HG03575 (cell line): Measurements from ENCODE around the gene SPESP1.

ENCODE experiments used
- ATAC-seq: cut with Tn5 transposase; IDR thresholded peaks from one replicate; pipeline ENCODE4 v1.9.1; 2021; ENCODE audit not compliant: unreplicated experiment, insufficient number of reproducible peaks, low FRiP score; ENCODE audit errors: extremely low read depth

SPESP1 gene

DNA sequence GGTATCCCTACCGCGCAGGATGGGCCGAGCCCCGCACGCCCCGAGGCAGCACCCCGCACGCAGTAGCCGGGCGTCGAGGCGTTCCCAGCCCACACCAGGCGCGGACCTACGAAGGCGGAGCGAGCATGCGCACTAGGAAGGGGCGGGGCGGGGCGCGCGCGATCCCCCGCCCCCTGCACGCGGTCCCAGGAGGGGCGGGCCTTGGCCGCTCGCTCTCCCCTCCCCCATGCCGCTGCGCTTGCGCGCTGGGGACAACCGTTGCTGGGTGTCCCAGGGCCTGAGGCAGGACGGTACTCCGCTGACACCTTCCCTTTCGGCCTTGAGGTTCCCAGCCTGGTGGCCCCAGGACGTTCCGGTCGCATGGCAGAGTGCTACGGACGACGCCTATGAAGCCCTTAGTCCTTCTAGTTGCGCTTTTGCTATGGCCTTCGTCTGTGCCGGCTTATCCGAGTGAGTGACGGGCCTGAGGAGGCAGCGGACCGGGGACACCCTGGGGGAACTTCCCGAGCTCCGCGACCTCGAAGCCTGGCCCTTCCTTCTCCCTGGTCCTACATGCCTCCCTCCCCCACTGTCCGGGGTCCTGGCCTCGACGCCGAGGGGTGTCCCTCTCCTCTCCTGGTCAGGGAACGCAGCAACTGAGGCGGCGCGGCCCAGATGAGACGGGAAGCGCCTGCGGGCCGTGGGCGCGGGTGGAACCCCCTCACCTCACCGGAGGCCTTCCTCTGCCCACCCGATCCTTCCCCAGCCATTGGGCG lies at the start of gene SPESP1:
Gene SPESP1, plus strand, starts transcription at position 258 of the 755 bp plus-strand sequence. Its CDS starts 129 bp downstream, at position 387.
- ATAC-seq, result no peak

DNA sequence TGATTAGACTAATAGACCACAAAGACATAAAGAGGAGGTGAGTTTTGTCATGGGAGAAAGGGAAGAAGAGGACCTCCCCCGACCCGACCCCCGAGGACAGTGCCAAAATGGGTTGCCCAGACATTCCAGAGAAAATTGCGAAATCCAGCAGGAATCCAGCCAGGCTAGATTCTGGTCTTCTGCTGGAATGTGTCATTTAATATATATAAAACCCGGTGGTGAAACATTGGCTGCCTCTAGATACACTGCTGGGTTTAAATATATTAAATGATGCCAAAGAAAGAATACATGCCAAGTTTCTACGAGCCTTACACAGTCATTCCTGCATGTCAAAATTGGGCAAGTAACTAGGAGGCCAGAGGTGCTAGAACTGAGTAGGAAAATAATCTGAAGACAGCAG lies 45.3 kb upstream of the SPESP1 start:
- ATAC-seq, result no peak

DNA sequence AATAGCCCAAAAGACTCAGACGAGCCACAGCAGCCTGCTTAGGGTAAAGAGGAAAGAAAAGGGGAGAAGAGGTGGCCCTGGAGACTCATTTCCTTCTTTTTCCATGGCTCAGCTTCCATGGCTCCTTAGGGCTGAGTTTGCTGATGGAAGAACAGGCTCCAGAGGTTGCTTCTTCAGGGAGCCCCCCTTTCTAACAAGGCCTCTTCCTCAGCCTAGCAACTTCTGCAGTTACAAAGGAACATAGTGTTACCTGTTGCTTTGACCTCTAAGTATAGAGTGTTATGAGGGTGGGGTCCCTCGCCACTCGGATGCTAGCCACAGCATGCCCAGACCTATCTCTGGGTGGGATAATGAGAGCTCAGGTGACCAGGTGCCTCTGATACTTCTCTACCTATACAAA lies 43.2 kb upstream of the SPESP1 start:
- ATAC-seq, result no peak

DNA sequence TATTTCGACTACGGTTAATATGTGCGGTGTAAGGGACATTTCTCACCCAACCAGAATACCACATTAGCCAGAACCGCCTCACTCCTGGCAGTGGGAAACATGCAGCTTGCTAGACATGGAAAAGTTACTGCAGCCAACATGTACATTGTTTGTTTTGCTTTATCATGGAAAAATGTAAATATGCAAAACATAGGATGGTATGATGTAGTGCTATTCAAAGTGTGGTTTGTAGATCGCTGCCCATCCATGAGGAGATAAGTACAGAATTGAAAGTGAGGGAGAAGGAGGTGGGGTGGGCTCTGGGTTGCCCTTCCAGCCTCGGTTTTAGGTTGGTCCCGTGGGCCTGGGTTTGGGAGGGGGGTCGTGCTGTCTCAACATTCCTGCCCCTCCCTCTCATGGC lies 42.5 kb upstream of the SPESP1 start:
- ATAC-seq, result no peak

DNA sequence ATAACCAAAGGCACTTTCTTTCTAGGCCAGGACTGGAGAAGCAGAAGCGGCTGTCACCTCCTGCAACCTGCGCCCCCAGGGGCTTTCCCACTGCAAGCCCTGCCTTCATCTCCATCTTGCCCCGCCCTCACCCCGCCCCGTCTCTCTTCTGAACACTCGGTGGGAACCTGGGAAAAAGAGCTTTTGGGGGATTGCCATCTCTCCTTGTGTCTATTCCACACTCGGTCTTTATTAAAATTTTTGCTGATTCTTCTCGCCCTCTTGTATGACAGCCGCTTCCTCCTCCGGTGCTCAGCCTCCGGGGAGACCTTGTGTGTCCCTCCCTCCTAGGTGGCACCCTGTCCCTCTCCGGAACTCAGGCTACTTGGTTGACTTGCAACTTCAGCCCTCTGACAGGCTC lies 41.9 kb upstream of the SPESP1 start:
- ATAC-seq, result no peak

DNA sequence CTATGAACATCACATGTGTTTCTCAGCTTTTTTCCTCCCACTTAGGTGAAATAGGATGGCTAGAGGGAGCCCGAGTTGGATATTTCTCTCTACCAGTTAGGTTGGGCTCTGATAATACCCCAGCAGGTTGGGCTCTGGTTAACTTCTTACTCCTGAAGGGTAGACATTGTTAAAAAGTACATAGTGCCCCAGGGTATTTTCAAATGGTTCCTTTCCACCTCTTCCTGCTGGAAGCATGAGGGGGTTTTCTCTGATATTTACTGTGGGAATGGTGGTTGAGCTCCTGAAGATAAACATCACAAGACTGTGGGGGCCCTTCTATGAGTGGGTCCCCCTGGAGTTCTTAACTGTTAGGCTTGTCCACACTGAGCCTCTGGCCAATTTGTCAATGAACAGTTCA lies 36.1 kb upstream of the SPESP1 start:
- ATAC-seq, result no peak

DNA sequence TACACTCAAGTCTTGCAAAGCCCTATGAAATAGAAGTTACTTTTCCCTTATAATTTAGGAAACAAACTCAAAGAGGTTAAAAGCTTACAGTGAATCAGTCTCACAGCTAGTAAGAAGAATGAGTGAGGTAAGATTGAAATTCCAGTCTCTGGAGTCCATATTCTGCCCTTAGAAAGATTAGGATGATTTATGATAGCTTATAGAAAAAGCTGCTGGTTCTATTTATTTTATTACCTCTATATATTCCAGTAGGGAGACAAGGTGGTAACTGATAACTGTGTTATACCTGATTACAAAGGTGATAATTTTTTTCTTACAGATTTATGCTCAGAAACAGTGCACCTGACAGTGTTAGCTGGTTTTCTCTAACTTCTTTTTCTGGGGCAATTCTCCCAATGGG lies 34.1 kb upstream of the SPESP1 start:
- no peak for ATAC-seq

DNA sequence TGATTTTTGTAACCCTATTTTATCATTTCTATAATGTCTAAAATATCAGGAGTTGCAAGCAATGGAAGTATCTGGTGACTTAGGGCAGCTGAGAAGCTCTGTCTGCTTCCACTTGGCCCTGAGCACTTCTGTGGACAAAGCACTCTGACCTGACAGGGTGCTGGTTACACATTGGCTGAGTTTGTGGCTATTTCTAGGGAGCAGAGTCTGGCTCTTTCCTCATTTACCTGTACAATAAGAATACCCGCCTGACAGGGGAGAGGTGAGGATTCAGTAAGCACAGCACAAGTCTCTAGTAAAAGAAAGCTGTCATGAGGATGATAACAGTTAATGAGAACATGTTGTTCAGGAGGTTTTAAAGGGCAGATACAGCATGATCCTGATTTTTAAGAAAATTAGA lies 33.3 kb upstream of the SPESP1 start:
- ATAC-seq, result no peak

DNA sequence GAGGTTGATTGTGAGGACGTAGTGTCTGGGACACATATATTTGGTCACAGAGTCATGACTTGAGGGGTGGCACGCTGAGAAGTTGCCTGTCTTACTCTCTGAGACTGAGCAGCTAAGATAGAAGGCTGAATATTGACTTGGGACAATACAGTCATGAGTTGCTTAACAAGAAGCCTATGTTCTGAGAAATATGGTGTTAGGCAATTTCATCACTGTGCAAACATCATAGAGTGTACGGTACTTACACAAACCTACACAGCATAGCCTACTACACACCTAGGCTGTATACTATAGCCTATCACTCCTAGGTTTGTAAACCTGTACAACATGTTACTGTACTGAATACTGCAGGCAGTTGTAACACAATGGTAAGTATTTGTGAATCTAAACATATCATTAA lies 30.3 kb upstream of the SPESP1 start:
- ATAC-seq, result no peak

DNA sequence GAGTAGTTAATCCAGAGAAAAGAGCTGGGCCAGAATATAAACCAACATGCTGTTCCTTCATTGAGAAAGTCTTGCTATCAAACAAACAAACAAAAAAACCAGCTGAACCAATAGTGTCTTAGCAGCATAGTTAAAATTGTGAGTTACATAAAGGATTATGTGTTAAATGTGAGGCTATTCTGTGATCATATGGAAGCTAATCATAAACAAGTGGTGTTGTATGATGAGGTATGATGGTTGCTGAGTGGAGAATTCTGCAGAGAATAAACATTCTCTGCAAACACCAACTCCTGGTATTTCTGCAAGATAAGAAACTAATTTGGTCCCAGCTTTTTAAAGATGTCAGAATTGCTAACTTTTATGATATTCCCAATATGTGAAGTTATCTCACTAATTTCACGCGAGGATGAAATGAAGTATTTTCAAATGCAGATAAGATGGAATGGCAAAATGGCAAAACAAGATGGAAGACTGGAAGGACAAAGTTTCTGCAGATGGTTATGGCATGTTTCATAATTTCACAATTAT lies 22.9 kb upstream of the SPESP1 start:
- no peak for ATAC-seq

DNA sequence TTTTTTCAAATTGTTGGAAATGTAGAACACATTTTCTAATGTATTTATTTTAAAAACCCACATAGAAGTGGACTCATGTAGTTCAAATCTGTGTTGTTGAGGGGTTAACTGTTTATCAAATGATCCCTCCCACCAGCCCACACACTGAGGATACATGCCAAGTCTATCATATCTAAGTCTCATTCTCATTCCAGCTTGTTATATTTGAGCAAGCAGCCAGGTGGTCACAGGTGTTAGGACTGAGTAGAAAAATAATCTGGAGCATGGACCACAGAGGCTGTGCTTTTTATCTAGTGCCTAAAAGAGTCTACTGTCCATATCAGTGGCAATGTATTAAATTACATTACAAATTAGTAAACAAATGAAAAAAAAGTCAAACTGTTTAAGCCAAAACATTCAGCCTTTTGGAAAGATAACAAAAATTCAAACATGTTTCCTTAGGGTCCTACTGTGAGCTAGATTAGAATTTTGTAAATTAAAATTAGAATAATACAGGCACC lies 20.7 kb upstream of the SPESP1 start:
- ATAC-seq, result no peak

DNA sequence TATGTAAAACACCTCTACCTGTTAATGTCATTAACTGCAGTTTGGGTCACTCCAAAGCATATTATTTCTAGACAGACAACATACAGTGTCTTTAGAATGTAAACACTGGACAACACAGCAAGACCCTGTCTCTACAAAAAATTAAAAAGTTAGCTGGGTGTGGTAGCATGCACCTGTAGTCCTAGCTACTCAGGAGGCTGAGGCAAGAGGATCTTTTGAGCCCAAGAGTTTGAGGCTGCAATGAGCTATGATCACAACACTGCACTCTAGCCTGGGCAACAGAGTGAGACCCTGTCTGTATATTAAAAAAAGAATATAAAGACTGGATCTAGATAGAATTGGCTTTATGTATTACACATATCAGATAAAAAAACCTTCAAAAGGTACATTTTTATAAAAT lies 20.0 kb upstream of the SPESP1 start:
- ATAC-seq, result no peak

DNA sequence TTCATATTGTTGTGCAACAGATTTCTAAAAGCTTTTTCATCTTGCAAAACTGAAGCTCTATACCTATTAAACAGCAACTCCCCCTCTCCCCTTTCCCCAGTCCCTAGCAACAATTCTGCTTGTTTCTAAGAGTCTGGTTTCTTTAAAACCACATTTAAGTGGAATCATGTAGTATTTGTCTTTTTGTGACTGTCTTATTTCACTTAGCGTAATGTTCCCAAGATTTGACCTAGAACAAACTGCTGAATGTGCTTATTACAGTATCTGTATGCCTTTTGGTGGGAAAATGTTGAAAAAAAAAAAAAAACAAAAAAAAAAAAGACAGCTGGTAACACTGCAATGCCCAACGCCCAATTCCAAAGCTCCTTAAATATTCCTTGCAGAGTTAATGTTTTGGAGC lies 19.5 kb upstream of the SPESP1 start:
- no peak for ATAC-seq

DNA sequence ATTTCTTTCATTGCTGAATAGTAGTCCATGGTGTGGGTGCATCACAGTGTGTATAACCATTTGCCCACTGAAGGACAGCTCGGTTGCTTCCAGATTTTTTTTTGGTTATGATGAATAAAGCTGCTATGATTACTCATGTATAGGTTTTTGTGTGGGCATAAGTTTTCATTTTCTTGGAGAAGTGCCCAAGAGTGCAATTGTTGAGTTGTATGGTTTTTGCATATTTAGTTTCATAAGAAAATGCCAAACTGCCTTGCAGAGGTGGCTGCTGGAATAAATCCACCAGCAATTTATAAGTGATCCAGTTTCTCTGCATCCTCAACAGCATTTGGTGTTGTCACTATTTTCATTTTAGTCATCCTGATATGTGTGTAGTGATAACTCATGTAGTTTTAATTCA lies 8.4 kb upstream of the SPESP1 start:
- ATAC-seq, result no peak

DNA sequence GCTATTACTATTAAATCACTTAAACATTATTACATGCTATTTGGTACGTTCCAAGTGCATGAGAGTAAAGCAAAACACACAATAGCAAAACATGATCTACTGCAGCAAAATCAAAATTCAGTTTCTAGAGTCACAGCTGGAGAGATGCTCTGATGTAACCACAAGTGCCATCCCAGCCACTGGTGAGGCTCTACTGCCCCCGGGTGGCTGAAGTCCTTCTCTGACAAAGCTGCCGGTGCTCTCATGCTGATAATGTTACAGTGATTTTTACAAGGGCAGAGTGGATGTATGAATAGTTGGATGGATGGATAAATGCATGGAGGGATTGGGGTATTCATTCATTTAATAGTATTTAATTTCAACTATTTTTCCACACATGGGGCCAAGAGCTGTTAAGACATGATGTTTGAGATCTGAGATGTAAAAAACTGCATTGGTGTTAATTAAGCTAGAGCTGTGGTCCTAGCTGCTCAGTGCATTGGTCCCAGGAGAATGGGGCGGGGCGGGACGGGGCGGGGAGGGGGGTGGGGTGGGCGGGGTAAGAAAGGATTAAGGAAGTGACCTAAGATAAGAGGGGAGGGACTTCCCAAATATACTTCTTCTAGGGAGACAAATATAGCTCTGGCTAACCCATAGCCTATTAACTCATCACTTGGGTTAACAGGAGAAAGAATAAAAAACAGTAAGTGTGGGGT lies 5.3 kb upstream of the SPESP1 start:
- ATAC-seq, result no peak

DNA sequence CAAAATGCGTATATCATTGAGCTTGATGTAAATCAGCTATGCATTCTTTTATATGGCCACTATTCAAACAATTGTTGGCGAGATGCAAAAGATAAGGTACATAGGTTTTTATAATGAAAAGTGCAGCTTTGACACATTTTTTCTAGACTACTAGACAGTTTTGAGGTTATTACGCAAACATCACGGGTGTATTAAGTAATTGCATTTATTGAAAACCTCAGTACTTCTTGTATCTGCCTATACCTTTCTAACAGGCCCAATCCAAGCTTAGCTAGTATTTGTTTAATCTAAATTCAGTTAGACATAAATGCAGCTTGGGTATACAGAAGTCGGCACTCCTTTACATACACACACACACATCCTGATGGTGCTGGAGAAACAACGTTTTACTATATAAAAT lies 2.7 kb downstream of the SPESP1 start:
- no peak for ATAC-seq

DNA sequence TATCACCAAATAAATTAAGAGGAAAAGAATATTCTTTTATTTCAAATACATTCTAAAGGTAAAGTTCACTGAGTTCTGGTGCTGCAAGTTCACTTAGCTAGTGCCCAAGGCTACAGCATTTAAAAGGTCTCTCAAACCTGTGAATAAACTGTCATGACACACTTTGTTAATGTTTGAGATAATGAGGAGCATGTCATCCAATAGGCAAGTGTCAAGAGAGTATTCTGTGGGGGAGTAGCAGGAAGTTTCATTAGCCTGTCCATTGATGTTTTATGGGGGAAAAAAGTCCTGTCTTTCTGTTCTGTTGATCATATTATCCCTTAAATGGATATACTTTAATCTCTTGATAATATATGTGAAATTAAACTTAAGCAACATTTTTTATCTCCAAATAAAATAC lies 4.0 kb downstream of the SPESP1 start:
- ATAC-seq, result no peak

DNA sequence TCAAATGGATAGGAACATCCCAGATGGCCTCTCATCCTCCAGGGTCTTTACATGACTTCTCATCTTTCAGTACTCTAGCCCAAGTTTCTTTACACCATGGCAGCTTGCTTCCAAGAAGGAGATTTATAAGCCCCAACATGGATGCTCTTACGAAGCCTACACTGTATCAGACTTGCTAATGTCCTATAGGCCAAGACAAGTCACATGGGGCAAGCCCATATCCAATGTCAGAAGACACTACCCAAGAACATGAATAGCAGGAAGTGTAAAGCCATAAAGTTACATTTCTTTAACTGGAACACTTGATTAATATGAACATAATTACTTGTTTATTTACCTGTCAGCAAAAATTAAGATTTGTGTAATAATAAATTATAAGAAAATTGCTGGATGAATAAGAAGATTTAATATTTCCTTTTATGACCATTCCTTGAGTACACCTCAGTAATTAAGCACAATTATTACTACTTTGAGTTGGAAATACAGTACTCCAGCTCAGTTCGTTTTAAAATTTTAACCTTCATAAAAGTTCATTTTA lies 5.1 kb downstream of the SPESP1 start:
- no peak for ATAC-seq

DNA sequence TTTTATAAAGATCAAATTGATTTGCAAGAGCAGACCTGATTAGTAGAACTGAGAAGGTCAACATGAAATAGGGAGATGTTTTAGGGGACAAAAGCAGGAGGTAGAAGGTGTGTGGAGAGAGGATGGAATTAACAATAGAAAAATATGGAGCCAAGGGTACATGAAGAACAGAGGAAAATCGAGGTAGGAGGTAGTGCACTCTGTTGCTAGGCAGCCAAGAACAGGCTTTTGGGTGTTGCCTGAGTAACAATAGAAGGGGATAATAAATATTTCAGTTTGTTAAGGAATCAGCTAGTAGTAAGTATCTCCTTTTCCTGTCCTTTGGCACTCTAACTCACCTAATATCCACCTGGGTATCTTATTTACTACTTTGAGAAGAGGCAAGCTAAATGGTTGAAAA lies 9.2 kb downstream of the SPESP1 start:
- ATAC-seq, result no peak

DNA sequence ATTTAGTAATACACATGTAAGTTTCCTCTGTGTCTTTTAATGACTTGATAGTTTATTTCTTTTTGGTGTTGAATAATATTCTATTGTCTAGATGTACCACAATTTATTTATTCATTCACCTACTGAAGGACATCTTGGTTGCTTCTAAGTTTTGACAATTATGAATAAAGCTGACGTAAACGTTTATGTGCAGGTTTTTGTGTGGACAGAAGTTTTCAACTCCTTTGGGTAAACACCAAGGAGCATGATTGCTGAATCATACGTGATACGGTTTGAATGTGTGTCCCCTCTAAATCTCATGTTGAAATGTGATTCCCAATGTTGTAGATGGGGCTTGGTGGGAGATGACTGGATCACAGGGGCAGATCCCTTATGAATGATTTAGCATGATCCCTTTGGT lies 21.5 kb downstream of the SPESP1 start:
- no peak for ATAC-seq
